AG09309 (cell line): ENCODE data around the gene ADGRB2.

Source experiments
- DNase-seq: peaks from one replicate; pipeline ENCODE4 v3.0.0-alpha.2; 2010; ENCODE audit warnings: low read depth
- H3K4me3 ChIP-seq: 2 replicates; pipeline ENCODE4 v1.5.1; 2011; ENCODE audit warnings: mild to moderate bottlenecking, low read depth, low read length, moderate library complexity; ENCODE audit not compliant: control insufficient read depth
- TF ChIP-seq, protein P1 (sequence below): IDR thresholded peaks from 2 replicates; pipeline ENCODE4 v1.5.1; 2011; ENCODE audit warnings: mild to moderate bottlenecking, low read depth, low read length, inconsistent platforms; ENCODE audit not compliant: insufficient read depth, control insufficient read depth; ENCODE audit errors: missing control alignments

Gene ADGRB2

DNA sequence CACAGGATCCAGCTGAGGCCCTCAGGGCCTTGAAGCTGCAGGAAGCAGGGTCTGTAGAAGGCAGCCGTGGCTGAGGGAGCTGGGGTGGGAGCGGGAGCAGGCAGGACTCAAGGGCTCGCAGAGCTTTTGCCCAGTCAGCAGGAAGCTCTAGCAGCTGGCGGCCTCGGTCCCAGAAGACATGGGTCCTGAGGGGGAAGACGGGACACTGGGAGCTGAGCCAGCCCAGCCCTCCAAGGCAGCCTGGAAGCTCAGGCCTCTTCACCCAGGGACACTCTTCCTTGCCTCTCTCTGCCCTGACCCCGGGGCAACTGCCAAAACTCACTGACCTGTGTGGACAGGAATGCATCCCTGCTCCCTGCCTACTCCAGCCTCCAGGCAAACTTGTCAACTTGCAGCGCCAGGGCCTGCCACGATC, 8.9 kb downstream of the ADGRB2 start:
- no peak overlapping the region for H3K4me3 ChIP-seq
- no peak for DNase-seq
- TF ChIP-seq, protein P1, sequence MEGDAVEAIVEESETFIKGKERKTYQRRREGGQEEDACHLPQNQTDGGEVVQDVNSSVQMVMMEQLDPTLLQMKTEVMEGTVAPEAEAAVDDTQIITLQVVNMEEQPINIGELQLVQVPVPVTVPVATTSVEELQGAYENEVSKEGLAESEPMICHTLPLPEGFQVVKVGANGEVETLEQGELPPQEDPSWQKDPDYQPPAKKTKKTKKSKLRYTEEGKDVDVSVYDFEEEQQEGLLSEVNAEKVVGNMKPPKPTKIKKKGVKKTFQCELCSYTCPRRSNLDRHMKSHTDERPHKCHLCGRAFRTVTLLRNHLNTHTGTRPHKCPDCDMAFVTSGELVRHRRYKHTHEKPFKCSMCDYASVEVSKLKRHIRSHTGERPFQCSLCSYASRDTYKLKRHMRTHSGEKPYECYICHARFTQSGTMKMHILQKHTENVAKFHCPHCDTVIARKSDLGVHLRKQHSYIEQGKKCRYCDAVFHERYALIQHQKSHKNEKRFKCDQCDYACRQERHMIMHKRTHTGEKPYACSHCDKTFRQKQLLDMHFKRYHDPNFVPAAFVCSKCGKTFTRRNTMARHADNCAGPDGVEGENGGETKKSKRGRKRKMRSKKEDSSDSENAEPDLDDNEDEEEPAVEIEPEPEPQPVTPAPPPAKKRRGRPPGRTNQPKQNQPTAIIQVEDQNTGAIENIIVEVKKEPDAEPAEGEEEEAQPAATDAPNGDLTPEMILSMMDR: no peak

- no peak for DNase-seq
- H3K4me3 ChIP-seq: no peak overlapping the region
- TF ChIP-seq, protein P1: no peak
Observed at GRCh38 chr1:31754397-31754796, 9.7 kb downstream of the ADGRB2 start.

DNA sequence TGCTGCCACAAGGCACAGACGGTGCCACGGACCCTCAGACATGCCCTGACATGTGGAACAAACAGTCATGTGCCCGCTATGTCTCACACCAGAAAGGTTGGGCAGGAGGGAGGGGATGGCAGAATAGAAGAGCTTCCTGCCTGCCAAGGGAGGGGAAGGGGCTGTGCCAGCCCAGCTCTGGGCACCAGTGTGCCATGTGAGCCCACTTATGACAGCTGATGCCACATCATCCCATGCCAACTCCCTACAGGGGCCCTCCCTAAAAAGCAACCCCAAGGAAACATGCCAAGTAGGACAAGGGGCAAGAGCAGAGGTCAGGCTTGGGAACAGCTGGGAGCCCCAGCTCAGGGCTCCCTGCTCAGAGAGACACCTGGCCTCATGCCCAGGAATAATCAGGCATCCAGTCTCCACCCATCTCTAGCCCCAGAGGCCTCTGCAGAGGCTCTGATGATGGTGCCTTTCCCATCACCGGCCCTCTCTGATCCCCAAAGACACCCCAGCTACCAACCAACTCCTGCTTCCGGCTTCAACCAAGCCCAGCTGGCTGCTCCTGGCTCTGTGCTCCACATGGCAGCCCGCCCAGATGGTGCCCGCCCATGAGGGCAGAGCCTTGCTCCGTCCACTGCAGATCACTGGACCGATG, 10.3 kb downstream of the ADGRB2 start:
- no peak for DNase-seq
- no peak overlapping the region for H3K4me3 ChIP-seq
- TF ChIP-seq, protein P1: no peak

GRCh38 chr1:31752952-31753475, 11.1 kb downstream of the ADGRB2 start:
- no peak overlapping the region for H3K4me3 ChIP-seq
- TF ChIP-seq, protein P1: no peak
- DNase-seq: no peak

DNA sequence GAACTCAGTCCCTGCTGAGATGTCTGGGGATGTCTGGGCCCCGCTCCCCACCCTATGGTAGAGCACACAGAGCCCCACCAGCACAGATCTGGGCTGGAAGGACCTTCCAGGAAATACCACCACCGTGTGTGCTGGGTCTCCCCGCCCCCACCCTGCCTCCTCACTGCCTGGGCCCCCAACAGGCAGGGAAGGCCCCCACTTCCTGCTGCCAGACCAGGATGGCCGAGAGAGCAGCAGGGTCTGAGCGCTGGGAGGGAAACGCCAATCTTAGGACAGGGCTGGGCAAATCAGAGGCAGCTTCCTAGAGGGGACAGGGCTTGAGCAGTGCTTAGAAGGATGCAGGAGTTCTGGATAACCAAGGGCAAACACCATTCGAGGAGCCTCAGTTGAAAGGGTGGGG, 11.9 kb downstream of the ADGRB2 start:
- H3K4me3 ChIP-seq: no peak overlapping the region
- TF ChIP-seq, protein P1: no peak
- DNase-seq: no peak

GRCh38 chr1:31751822-31752241, 12.3 kb downstream of the ADGRB2 start:
- TF ChIP-seq, protein P1: no peak
- DNase-seq: no peak
- H3K4me3 ChIP-seq: no peak overlapping the region
